Lower leg skin (tissue), 3 donors: ENCODE data around the gene MVD.

Experiments
- CTCF ChIP-seq, 3 donors: fragments of 450-650 bp; IDR thresholded peaks; one replicate each; pipeline ENCODE4 v1.5.1; 2016; ENCODE audit warnings: antibody characterized with exemption in 3 of 3, mild to moderate bottlenecking in 3 of 3, moderate library complexity in 2 of 3
- POLR2A ChIP-seq, 2 donors: fragments of 450-650 bp; IDR thresholded peaks; one replicate each; pipeline ENCODE4 v1.6.1; 2016 to 2017; ENCODE audit warnings: antibody characterized with exemption in 2 of 2, mild to moderate bottlenecking in 1 of 2, moderate library complexity in 1 of 2

DNA sequence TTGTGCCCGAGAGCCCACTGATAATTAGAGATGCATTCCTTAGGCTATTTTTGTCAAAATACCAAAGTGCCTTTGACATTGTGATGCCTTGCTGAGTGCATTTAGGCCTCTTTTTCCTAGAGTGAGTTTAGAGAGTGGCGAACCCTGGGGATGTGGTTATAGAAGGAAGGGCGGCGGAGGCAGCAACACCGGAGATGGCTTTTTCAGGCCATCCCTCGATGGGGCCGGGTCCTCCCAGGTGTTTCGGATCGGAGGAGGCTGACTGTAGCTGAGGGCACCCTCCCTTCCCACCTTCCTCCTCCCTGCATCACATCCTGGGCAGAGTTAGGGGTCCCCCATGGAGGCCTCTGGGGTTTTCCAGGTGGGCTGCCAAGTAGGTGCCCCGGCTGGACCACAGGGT, 30.0 kb upstream of the MVD start:
- no peak for TF ChIP-seq POLR2A (IDR thresholded peaks at IDR 0.05)
- TF ChIP-seq CTCF (IDR thresholded peaks at IDR 0.05): no peak
